ENCODE data around the gene UBXN11. TPM values are rescaled to one million over a fixed set of nuclear protein-coding genes. Genes with fewer than 3 reads are reported as not detected.

Gene UBXN11
- total RNA-seq, 1 donor from 2014 or later = 7.1 TPM

GRCh38 chr1:26349188-26349876 is 42.9 kb upstream of the UBXN11 start:
- Histone ChIP-seq H3K4me1 (peaks cover 12% of the 10 kb centered on the region), H3K4me3 (no peak overlapping the region), H3K36me3 (no peaks in the 10 kb centered on the region), H3K27ac (no peak overlapping the region), H3K27me3 (no peaks in the 10 kb centered on the region), H3K9me3 (no peaks in the 10 kb centered on the region)
- no peak for TF ChIP-seq POLR2AphosphoS5 (IDR thresholded peaks at IDR 0.05; ENCODE audit: insufficient read depth in 1 of 2, low read depth in 1 of 2)
- TF ChIP-seq CTCF (IDR thresholded peaks at IDR 0.05) = no peak
- no peak for TF ChIP-seq POLR2A (IDR thresholded peaks at IDR 0.05)
- DNase-seq (ENCODE audit: extremely low spot score in 2 of 2) = no peak
- intact Hi-C loops (cut with DNase I) = no loop called here

GRCh38 chr1:26346274-26347033 is 40.0 kb upstream of the UBXN11 start:
- DNase-seq (ENCODE audit: extremely low spot score in 2 of 2) = no peak

GRCh38 chr1:26345718-26346117 is 39.3 kb upstream of the UBXN11 start:
- H3K9me3 ChIP-seq = no peaks in the 10 kb centered on the region
- no peaks in the 10 kb centered on the region for H3K4me1 ChIP-seq
- TF ChIP-seq POLR2A (IDR thresholded peaks at IDR 0.05) (no peak), POLR2AphosphoS5 (IDR thresholded peaks at IDR 0.05; ENCODE audit: insufficient read depth in 1 of 2, low read depth in 1 of 2) (no peak), CTCF (IDR thresholded peaks at IDR 0.05) (no peak)
- intact Hi-C loops (cut with DNase I) = no loop called here
- H3K36me3 ChIP-seq = no peaks in the 10 kb centered on the region
- no peak overlapping the region for H3K27ac ChIP-seq
- no peak for DNase-seq (ENCODE audit: extremely low spot score in 2 of 2)
- no peaks in the 10 kb centered on the region for H3K27me3 ChIP-seq
- no peak overlapping the region for H3K4me3 ChIP-seq

More at GRCh38 chr1:26346274-26347033, 40.0 kb upstream of the UBXN11 start:
- Histone ChIP-seq H3K27ac (no peak overlapping the region), H3K9me3 (no peaks in the 10 kb centered on the region), H3K27me3 (no peaks in the 10 kb centered on the region), H3K4me1 (peaks cover 6% of the 10 kb centered on the region), H3K36me3 (no peaks in the 10 kb centered on the region), H3K4me3 (no peak overlapping the region)
- intact Hi-C loops (cut with DNase I) = no loop called here
- TF ChIP-seq POLR2A (IDR thresholded peaks at IDR 0.05) = no peak
- no peak for TF ChIP-seq CTCF (IDR thresholded peaks at IDR 0.05)
- no peak for TF ChIP-seq POLR2AphosphoS5 (IDR thresholded peaks at IDR 0.05; ENCODE audit: insufficient read depth in 1 of 2, low read depth in 1 of 2)

GRCh38 chr1:26344147-26344920 is 37.9 kb upstream of the UBXN11 start:
- no peak for DNase-seq (ENCODE audit: extremely low spot score in 2 of 2)
- no peak for TF ChIP-seq CTCF (IDR thresholded peaks at IDR 0.05)
- no peak for TF ChIP-seq POLR2AphosphoS5 (IDR thresholded peaks at IDR 0.05; ENCODE audit: insufficient read depth in 1 of 2, low read depth in 1 of 2)
- TF ChIP-seq POLR2A (IDR thresholded peaks at IDR 0.05) = no peak
- Histone ChIP-seq H3K27ac (no peak overlapping the region), H3K27me3 (no peaks in the 10 kb centered on the region), H3K4me3 (no peak overlapping the region), H3K4me1 (no peaks in the 10 kb centered on the region), H3K36me3 (no peaks in the 10 kb centered on the region), H3K9me3 (no peaks in the 10 kb centered on the region)
- intact Hi-C loops (cut with DNase I) = no loop called here
